Trophoblast cell (in vitro differentiated cells and primary cell): ENCODE measurements around the gene PDLIM1.
"Not testable (repeated sequence)": the region's sequence is repeated elsewhere in the genome, so short reads cannot be mapped to it uniquely, and the experiment has no call there.

Experiments
- DNase-seq, 2 donors: peaks; one replicate each; pipeline ENCODE4 v3.0.0-alpha.2; 2016
- H2AFZ ChIP-seq: 2 replicates; pipeline ENCODE4 v1.6.1; 2013; ENCODE audit warnings: low read length, moderate library complexity, mild to moderate bottlenecking; ENCODE audit not compliant: insufficient read depth, poor library complexity
- H2AK5ac ChIP-seq: 2 replicates; pipeline ENCODE4 v1.6.1; 2013; ENCODE audit warnings: mild to moderate bottlenecking, low read length
- H2BK120ac ChIP-seq: 2 replicates; pipeline ENCODE4 v1.6.1; 2013; ENCODE audit warnings: low read length, mild to moderate bottlenecking, moderate library complexity; ENCODE audit not compliant: insufficient read depth, poor library complexity
- H2BK12ac ChIP-seq: 2 replicates; pipeline ENCODE4 v1.6.1; 2013; ENCODE audit warnings: mild to moderate bottlenecking, low read length, moderate library complexity
- H2BK5ac ChIP-seq: 2 replicates; pipeline ENCODE4 v1.6.1; 2013; ENCODE audit warnings: low read length, low read depth, moderate library complexity, mild to moderate bottlenecking; ENCODE audit not compliant: poor library complexity
- H3K14ac ChIP-seq: 2 replicates; pipeline ENCODE4 v1.6.1; 2013; ENCODE audit warnings: mild to moderate bottlenecking, low read length
- H3K18ac ChIP-seq: 2 replicates; pipeline ENCODE4 v1.6.1; 2013; ENCODE audit warnings: mild to moderate bottlenecking, low read length
- H3K23ac ChIP-seq: 2 replicates; pipeline ENCODE4 v1.6.1; 2013; ENCODE audit warnings: low read length
- H3K27ac ChIP-seq: 2 replicates; pipeline ENCODE4 v1.5.1; 2013; ENCODE audit warnings: low read depth, mild to moderate bottlenecking, inconsistent platforms, low read length, moderate library complexity
- H3K27me3 ChIP-seq: 2 replicates; pipeline ENCODE4 v1.6.1; 2013; ENCODE audit warnings: inconsistent platforms, mild to moderate bottlenecking, low read length, moderate library complexity; ENCODE audit not compliant: insufficient read depth
- H3K36me3 ChIP-seq, 2 experiments: 1 replicate in 1 of 2; 2 replicates in 1 of 2; pipeline ENCODE4 v1.6.1; 2013; ENCODE audit warnings: low read length in 2 of 2, mild to moderate bottlenecking in 2 of 2, moderate library complexity in 1 of 2; ENCODE audit not compliant: insufficient read depth in 2 of 2, control insufficient read depth in 1 of 2
- H3K4ac ChIP-seq: 2 replicates; pipeline ENCODE4 v1.6.1; 2013; ENCODE audit warnings: low read depth, mild to moderate bottlenecking, low read length, moderate library complexity
- H3K4me1 ChIP-seq, 2 experiments: 1 replicate in 1 of 2; 2 replicates in 1 of 2; pipeline ENCODE4 v1.6.1; 2013; ENCODE audit warnings: low read length in 2 of 2, mild to moderate bottlenecking in 2 of 2, moderate library complexity in 1 of 2; ENCODE audit not compliant: insufficient read depth in 2 of 2, control insufficient read depth in 1 of 2
- H3K4me2 ChIP-seq: 2 replicates; pipeline ENCODE4 v1.6.1; 2013; ENCODE audit warnings: inconsistent platforms, mild to moderate bottlenecking, low read length, moderate library complexity
- H3K4me3 ChIP-seq: 2 replicates; pipeline ENCODE4 v1.5.1; 2013; ENCODE audit warnings: mild to moderate bottlenecking, low read depth, low read length, inconsistent platforms
- H3K79me1 ChIP-seq: one replicate; pipeline ENCODE4 v1.6.1; 2013; ENCODE audit warnings: low read length
- H3K79me2 ChIP-seq: 2 replicates; pipeline ENCODE4 v1.6.1; 2013; ENCODE audit warnings: low read length, mild to moderate bottlenecking; ENCODE audit not compliant: control insufficient read depth, insufficient read depth, poor library complexity
- H3K9ac ChIP-seq: 2 replicates; pipeline ENCODE4 v1.6.1; 2013; ENCODE audit warnings: mild to moderate bottlenecking, low read length
- H3K9me3 ChIP-seq: 2 replicates; pipeline ENCODE4 v1.6.1; 2013; ENCODE audit warnings: low read depth, mild to moderate bottlenecking, control low read depth, inconsistent platforms, low read length; ENCODE audit not compliant: insufficient read depth
- H4K12ac ChIP-seq: 2 replicates; pipeline ENCODE4 v1.6.1; 2013; ENCODE audit warnings: low read depth, mild to moderate bottlenecking, low read length, moderate library complexity
- H4K8ac ChIP-seq: 2 replicates; pipeline ENCODE4 v1.6.1; 2013; ENCODE audit warnings: low read depth, mild to moderate bottlenecking, low read length, moderate library complexity
- H4K91ac ChIP-seq: one replicate; pipeline ENCODE4 v1.6.1; 2013; ENCODE audit warnings: low read depth, mild to moderate bottlenecking, low read length, moderate library complexity
- WGBS: extraction: QIAGEN DNeasy Blood & Tissue Kit; methylation state at CpG from one replicate; pipeline ENCODE4 v1.1.7; 2013; ENCODE audit warnings: missing lambda C conversion rate; ENCODE audit not compliant: insufficient read length, insufficient coverage; ENCODE audit errors: extremely low coverage; 5-methylcytosine and 5-hydroxymethylcytosine counted together

The PDLIM1 gene

GRCh38 chr10:95240811-95241210 is 50.0 kb downstream of the PDLIM1 start:
- no peak overlapping the region for H3K4ac ChIP-seq
- H3K4me3 ChIP-seq, result no peak overlapping the region
- H3K27ac ChIP-seq, result no peak overlapping the region
- no peaks in the 10 kb centered on the region for H3K79me1 ChIP-seq
- H2BK120ac ChIP-seq, result no peak overlapping the region
- H4K91ac ChIP-seq, result no peak overlapping the region
- no peak overlapping the region for H4K8ac ChIP-seq
- H4K12ac ChIP-seq, result no peak overlapping the region
- H2BK5ac ChIP-seq, result no peak overlapping the region
- H2AK5ac ChIP-seq, result no peak overlapping the region
- no peak overlapping the region for H3K14ac ChIP-seq
- no peaks in the 10 kb centered on the region for H3K79me2 ChIP-seq
- no peak overlapping the region for H2BK12ac ChIP-seq
- no peak overlapping the region for H3K4me2 ChIP-seq
- H3K23ac ChIP-seq, result no peak overlapping the region
- no peak for DNase-seq
- no peaks in the 10 kb centered on the region for H3K4me1 ChIP-seq
- H3K9me3 ChIP-seq, result no peaks in the 10 kb centered on the region
- no peak overlapping the region for H3K9ac ChIP-seq
- WGBS, result no CpG with 5 or more reads among the region's 6 CpGs
- H3K27me3 ChIP-seq, result no peaks in the 10 kb centered on the region
- H3K36me3 ChIP-seq, result peaks cover 51 to 63% of the 10 kb centered on the region in 2 experiments
- H3K18ac ChIP-seq, result no peak overlapping the region
- no peak overlapping the region for H2AFZ ChIP-seq

GRCh38 chr10:95240096-95240495 is 50.7 kb downstream of the PDLIM1 start:
- not testable (repeated sequence) for H3K4me1 ChIP-seq, H3K23ac ChIP-seq, H2BK5ac ChIP-seq, H4K12ac ChIP-seq, H3K27ac ChIP-seq, H4K8ac ChIP-seq, H2BK120ac ChIP-seq, H3K79me1 ChIP-seq, H2BK12ac ChIP-seq, H3K27me3 ChIP-seq, H2AK5ac ChIP-seq, H3K79me2 ChIP-seq, DNase-seq, H3K4ac ChIP-seq, H4K91ac ChIP-seq, H3K4me2 ChIP-seq, H3K9me3 ChIP-seq, H3K4me3 ChIP-seq, H3K14ac ChIP-seq, H3K9ac ChIP-seq, H2AFZ ChIP-seq, H3K18ac ChIP-seq
- peaks cover 49 to 59% of the 10 kb centered on the region in 2 experiments for H3K36me3 ChIP-seq
- WGBS, result no CpG with 5 or more reads among the region's 3 CpGs

- Histone ChIP-seq H3K36me3 (peaks cover 41 to 60% of the 10 kb centered on the region in 2 experiments), H3K9me3 (peaks cover 2% of the 10 kb centered on the region), H3K27ac (no peak overlapping the region), H3K14ac (no peak overlapping the region), H4K91ac (no peak overlapping the region), H3K9ac (no peak overlapping the region), H3K4me2 (no peak overlapping the region), H2BK5ac (no peak overlapping the region), H2AFZ (no peak overlapping the region), H3K4ac (no peak overlapping the region), H2AK5ac (no peak overlapping the region), H3K4me1 (no peaks in the 10 kb centered on the region), H2BK120ac (no peak overlapping the region), H3K4me3 (no peak overlapping the region), H2BK12ac (no peak overlapping the region), H3K79me1 (no peaks in the 10 kb centered on the region), H3K79me2 (no peaks in the 10 kb centered on the region), H4K12ac (no peak overlapping the region), H3K27me3 (no peaks in the 10 kb centered on the region), H4K8ac (no peak overlapping the region), H3K18ac (no peak overlapping the region), H3K23ac (no peak overlapping the region)
- DNase-seq, result no peak
- WGBS, result no CpG with 5 or more reads among the region's 12 CpGs
Observed at GRCh38 chr10:95237376-95238170, 53.2 kb downstream of the PDLIM1 start.

- H2AFZ ChIP-seq, result no peak overlapping the region
- H2AK5ac ChIP-seq, result no peak overlapping the region
- no peak overlapping the region for H3K23ac ChIP-seq
- peaks cover 29 to 49% of the 10 kb centered on the region in 2 experiments for H3K36me3 ChIP-seq
- H3K4me2 ChIP-seq, result no peak overlapping the region
- no peak overlapping the region for H3K4me3 ChIP-seq
- no peaks in the 10 kb centered on the region for H3K27me3 ChIP-seq
- H3K9ac ChIP-seq, result no peak overlapping the region
- peaks cover 2% of the 10 kb centered on the region for H3K9me3 ChIP-seq
- H3K4ac ChIP-seq, result no peak overlapping the region
- no peak overlapping the region for H2BK12ac ChIP-seq
- H2BK5ac ChIP-seq, result no peak overlapping the region
- H3K79me1 ChIP-seq, result no peaks in the 10 kb centered on the region
- WGBS, result no CpG with 5 or more reads among the region's 6 CpGs
- no peak overlapping the region for H2BK120ac ChIP-seq
- no peak for DNase-seq
- H4K12ac ChIP-seq, result no peak overlapping the region
- H3K14ac ChIP-seq, result no peak overlapping the region
- H3K27ac ChIP-seq, result no peak overlapping the region
- no peaks in the 10 kb centered on the region for H3K79me2 ChIP-seq
- H4K8ac ChIP-seq, result no peak overlapping the region
- no peaks in the 10 kb centered on the region for H3K4me1 ChIP-seq
- no peak overlapping the region for H3K18ac ChIP-seq
- no peak overlapping the region for H4K91ac ChIP-seq
Observed at GRCh38 chr10:95236068-95236903, 54.5 kb downstream of the PDLIM1 start.
